ENCODE data around the gene STOML1.

- no peak for TF ChIP-seq CTCF (IDR thresholded peaks at IDR 0.05)
- no peak for TF ChIP-seq POLR2AphosphoS5 (IDR thresholded peaks at IDR 0.05; ENCODE audit: low read depth, low read length)
These were observed 45.9 kb downstream of the STOML1 start for GRCh38 chr15:73946046-73946721.

Data from Panc1 (cell line).